ENCODE results near the gene RASGRF1. TPM values are rescaled to one million over a fixed set of nuclear protein-coding genes. Genes with fewer than 3 reads are reported as not detected.

RASGRF1 gene
- total RNA-seq, 5 donors from 2014 or later (not counting 1 experiment from before 2014, with no cell fraction given): 0.09 to 0.49 (median 0.22) TPM; not detected in 2

DNA sequence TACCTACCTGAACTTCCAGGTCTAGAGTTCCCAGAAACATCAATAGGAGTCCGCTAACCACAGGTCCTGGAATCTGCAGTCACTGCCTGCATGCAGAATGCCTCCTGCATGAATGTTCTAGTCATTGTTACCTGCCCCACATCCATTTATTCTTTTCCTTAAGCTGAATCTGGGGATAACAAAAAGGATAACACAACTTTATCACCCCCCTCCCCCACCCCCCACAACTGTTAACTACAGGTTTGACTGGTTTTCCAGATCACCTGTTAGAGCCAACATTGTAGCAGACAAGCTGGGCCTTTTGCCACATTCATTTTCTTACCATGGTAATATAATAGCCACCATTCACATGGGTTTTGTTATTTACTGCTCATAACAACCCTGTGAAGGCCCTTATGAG is 141.1 kb downstream of the RASGRF1 start:
- ChIA-PET POLR2A (interaction anchor here in 1 of 2 donors (0.7 to 0.8 kb wide), 2 partner anchors 18 to 1143 kb away, joined by 3 read pairs; no protein-coding TSS in a partner anchor), CTCF (no interaction called here)
- peaks cover 5 to 13% (median 13%) of the 10 kb centered on the region in 3 donors for H3K4me1 Mint-ChIP-seq
- H3K4me1 ChIP-seq (ENCODE audit: control insufficient read depth in 1 of 2, extremely low read depth in 1 of 2, insufficient read depth in 2 of 2, low read length in 2 of 2): peaks cover 0 to 18% of the 10 kb centered on the region in 2 experiments
- no peaks in the 10 kb centered on the region for H3K9me3 ChIP-seq
- H3K36me3 Mint-ChIP-seq: no peaks in the 10 kb centered on the region
- H3K36me3 ChIP-seq (ENCODE audit: control insufficient read depth in 2 of 2, extremely low read depth in 1 of 2, insufficient read depth in 1 of 2, low read length in 1 of 2): no peaks in the 10 kb centered on the region
- no peak overlapping the region for H3K27ac Mint-ChIP-seq
- H3K27me3 Mint-ChIP-seq: peaks cover 0 to 2% of the 10 kb centered on the region in 2 donors
- H3K27me3 ChIP-seq (replicated peaks in 1 of 2; ENCODE audit: control insufficient read depth in 2 of 2, extremely low read depth in 1 of 2, insufficient read depth in 2 of 2, low read length in 1 of 2): peaks cover 0 to 16% of the 10 kb centered on the region in 2 experiments
- DNase-seq (no peak), ATAC-seq (replicated peaks in 1 of 4) (no peak)
- no peak overlapping the region for H3K4me3 ChIP-seq (ENCODE audit: control insufficient read depth in 1 of 2, extremely low read depth in 1 of 2, low read length in 1 of 2)
- no CpG with 5 or more reads among the region's 1 CpG for WGBS (ENCODE audit: insufficient coverage)
- no peak overlapping the region for H3K27ac ChIP-seq (ENCODE audit: low read length)
- no peak overlapping the region for H3K4me3 Mint-ChIP-seq
- H3K9me3 Mint-ChIP-seq: no peaks in the 10 kb centered on the region

GRCh38 chr15:78947506-78947905 is 143.1 kb downstream of the RASGRF1 start:
- 94% methylated on average over 2 of the region's 5 CpGs for WGBS (ENCODE audit: insufficient coverage)
- Histone ChIP-seq H3K36me3 (ENCODE audit: control insufficient read depth in 2 of 2, extremely low read depth in 1 of 2, insufficient read depth in 1 of 2, low read length in 1 of 2) (no peaks in the 10 kb centered on the region), H3K27me3 (replicated peaks in 1 of 2; ENCODE audit: control insufficient read depth in 2 of 2, extremely low read depth in 1 of 2, insufficient read depth in 2 of 2, low read length in 1 of 2) (peaks cover 2 to 25% of the 10 kb centered on the region in 2 experiments), H3K27ac (ENCODE audit: low read length) (no peak overlapping the region), H3K9me3 (no peaks in the 10 kb centered on the region), H3K4me3 (ENCODE audit: control insufficient read depth in 1 of 2, extremely low read depth in 1 of 2, low read length in 1 of 2) (no peak overlapping the region), H3K4me1 (ENCODE audit: control insufficient read depth in 1 of 2, extremely low read depth in 1 of 2, insufficient read depth in 2 of 2, low read length in 2 of 2) (peaks cover 0 to 26% of the 10 kb centered on the region in 2 experiments)
- no peak overlapping the region for H3K27ac Mint-ChIP-seq
- H3K4me1 Mint-ChIP-seq: peaks cover 5 to 25% (median 14%) of the 10 kb centered on the region in 3 donors
- ATAC-seq (replicated peaks in 1 of 4) (no peak), DNase-seq (no peak)
- ChIA-PET CTCF (no interaction called here), POLR2A (no interaction called here)
- no peaks in the 10 kb centered on the region for H3K9me3 Mint-ChIP-seq
- peaks cover 2 to 4% of the 10 kb centered on the region in 2 donors for H3K27me3 Mint-ChIP-seq
- H3K36me3 Mint-ChIP-seq: no peaks in the 10 kb centered on the region
- peak overlapping the region in 1 of 3 donors; percentile 49 for H3K4me3 Mint-ChIP-seq

DNA sequence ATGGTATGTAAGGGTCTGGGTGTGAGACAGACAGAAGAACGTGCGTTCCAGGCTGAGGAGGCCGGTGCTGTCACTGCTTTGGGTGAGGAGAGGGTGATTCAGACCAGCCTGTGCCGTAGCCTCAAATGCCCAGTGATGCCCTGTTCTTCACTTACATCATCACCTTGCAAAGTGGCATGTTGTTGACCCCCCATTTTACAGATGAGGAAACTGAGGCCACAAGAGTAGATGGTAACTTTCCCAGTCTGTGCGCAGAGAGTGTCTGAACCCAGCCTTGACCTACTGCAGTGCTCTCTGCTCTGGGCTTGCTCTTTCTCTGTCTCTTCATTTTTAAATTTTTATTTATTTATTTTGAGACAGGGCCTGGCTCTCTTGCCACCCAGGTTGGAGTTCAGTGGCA is 144.1 kb downstream of the RASGRF1 start:
- ATAC-seq (replicated peaks in 1 of 4) (no peak), DNase-seq (no peak)
- Mint-ChIP-seq H3K27ac (no peak overlapping the region), H3K36me3 (no peaks in the 10 kb centered on the region), H3K27me3 (peaks cover 4% of the 10 kb centered on the region in 2 donors), H3K4me1 (peaks cover 2 to 20% (median 10%) of the 10 kb centered on the region in 3 donors), H3K4me3 (peak overlapping the region; percentile 34 to 50 (median 49)), H3K9me3 (no peaks in the 10 kb centered on the region)
- peaks cover 0 to 22% of the 10 kb centered on the region in 2 experiments for H3K4me1 ChIP-seq (ENCODE audit: control insufficient read depth in 1 of 2, extremely low read depth in 1 of 2, insufficient read depth in 2 of 2, low read length in 2 of 2)
- H3K9me3 ChIP-seq: no peaks in the 10 kb centered on the region
- H3K4me3 ChIP-seq (ENCODE audit: control insufficient read depth in 1 of 2, extremely low read depth in 1 of 2, low read length in 1 of 2): no peak overlapping the region
- WGBS (ENCODE audit: insufficient coverage): 94% methylated on average over 3 of the region's 5 CpGs
- H3K36me3 ChIP-seq (ENCODE audit: control insufficient read depth in 2 of 2, extremely low read depth in 1 of 2, insufficient read depth in 1 of 2, low read length in 1 of 2): no peaks in the 10 kb centered on the region
- ChIA-PET POLR2A (no interaction called here), CTCF (interaction anchor here in 1 of 2 donors (0.8 kb wide), 1 partner anchor 244 kb away, joined by 3 read pairs; no protein-coding TSS in a partner anchor)
- H3K27me3 ChIP-seq (replicated peaks in 1 of 2; ENCODE audit: control insufficient read depth in 2 of 2, extremely low read depth in 1 of 2, insufficient read depth in 2 of 2, low read length in 1 of 2): peaks cover 2 to 25% of the 10 kb centered on the region in 2 experiments
- no peak overlapping the region for H3K27ac ChIP-seq (ENCODE audit: low read length)

GRCh38 chr15:78944669-78945407 is 145.7 kb downstream of the RASGRF1 start, which contains the start of gene CTSH:
Gene CTSH, minus strand, starts transcription at chr15:78945046. Its CDS starts 65 bp downstream, at chr15:78944981.
- H3K27ac ChIP-seq (ENCODE audit: low read length): peak within 1 kb of the TSS; percentile 51
- CTCF ChIA-PET: no interaction called here

DNA sequence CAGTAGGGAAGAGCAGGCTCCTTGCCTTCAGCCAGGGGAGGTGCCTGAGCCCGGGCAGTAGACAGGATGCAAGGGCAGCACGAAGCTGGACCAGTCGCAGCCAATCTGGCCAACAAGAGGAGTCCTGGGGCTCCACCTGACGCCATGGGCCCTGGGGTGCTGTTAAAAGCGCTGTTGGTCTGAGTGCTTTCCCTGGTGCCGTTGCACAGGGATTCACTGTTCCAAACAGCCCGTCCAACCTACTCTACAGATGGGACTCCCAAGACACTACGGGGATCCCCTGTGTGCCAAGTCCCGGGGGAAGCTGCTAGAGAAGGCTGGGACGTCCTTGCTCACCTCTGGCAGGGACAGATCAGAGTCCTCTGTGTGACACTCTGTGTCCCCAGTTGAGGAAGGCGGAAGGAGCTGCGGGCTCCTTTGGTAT is 146.4 kb downstream of the RASGRF1 start:
- CTCF ChIA-PET: interaction anchor here in 1 of 2 donors (0.5 kb wide), 1 partner anchor 47 kb away, joined by 3 read pairs; no protein-coding TSS in a partner anchor
- POLR2A ChIA-PET: interaction anchor here in 1 of 2 donors (0.5 kb wide), 1 partner anchor 64 kb away, joined by 8 read pairs; no protein-coding TSS in a partner anchor
- peak overlapping the region; percentile 60 to 64 for H3K4me3 ChIP-seq (ENCODE audit: control insufficient read depth in 1 of 2, extremely low read depth in 1 of 2, low read length in 1 of 2)
- peaks cover 2 to 25% of the 10 kb centered on the region in 2 experiments for H3K27me3 ChIP-seq (replicated peaks in 1 of 2; ENCODE audit: control insufficient read depth in 2 of 2, extremely low read depth in 1 of 2, insufficient read depth in 2 of 2, low read length in 1 of 2)
- Mint-ChIP-seq H3K27ac (no peak overlapping the region), H3K27me3 (peaks cover 4 to 5% of the 10 kb centered on the region in 2 donors), H3K9me3 (no peaks in the 10 kb centered on the region), H3K4me1 (peaks cover 2 to 22% (median 7%) of the 10 kb centered on the region in 3 donors), H3K36me3 (no peaks in the 10 kb centered on the region), H3K4me3 (peak overlapping the region; percentile 68 to 80 (median 73))
- peaks cover 2 to 26% of the 10 kb centered on the region in 2 experiments for H3K4me1 ChIP-seq (ENCODE audit: control insufficient read depth in 1 of 2, extremely low read depth in 1 of 2, insufficient read depth in 2 of 2, low read length in 2 of 2)
- whole genome bisulfite sequencing (ENCODE audit: insufficient coverage): 51% methylated on average over 9 of the region's 12 CpGs
- no peaks in the 10 kb centered on the region for H3K36me3 ChIP-seq (ENCODE audit: control insufficient read depth in 2 of 2, extremely low read depth in 1 of 2, insufficient read depth in 1 of 2, low read length in 1 of 2)
- no peaks in the 10 kb centered on the region for H3K9me3 ChIP-seq
- ATAC-seq (replicated peaks in 1 of 4) (peak in 3 of 4 experiments; percentile 6 to 18 (median 13)), DNase-seq (peak in 1 of 35 experiments; percentile 7)
- H3K27ac ChIP-seq (ENCODE audit: low read length): peak overlapping the region; percentile 51

More at GRCh38 chr15:78944669-78945407, 145.7 kb downstream of the RASGRF1 start, which contains the start of gene CTSH:
- peak within 1 kb of the TSS in 1 of 2 donors; percentile 59 for H3K27ac Mint-ChIP-seq
- POLR2A ChIA-PET: interaction anchor here in 1 of 2 donors (0.5 kb wide), 1 partner anchor 65 kb away, joined by 8 read pairs; no protein-coding TSS in a partner anchor
- H3K9me3 Mint-ChIP-seq: no peaks in the 10 kb centered on the region
- H3K36me3 ChIP-seq (ENCODE audit: control insufficient read depth in 2 of 2, extremely low read depth in 1 of 2, insufficient read depth in 1 of 2, low read length in 1 of 2): no peaks in the 10 kb centered on the region
- peaks cover 0 to 16% (median 4%) of the 10 kb centered on the region in 3 donors for H3K4me1 Mint-ChIP-seq
- H3K9me3 ChIP-seq: no peaks in the 10 kb centered on the region
- H3K27me3 ChIP-seq (replicated peaks in 1 of 2; ENCODE audit: control insufficient read depth in 2 of 2, extremely low read depth in 1 of 2, insufficient read depth in 2 of 2, low read length in 1 of 2): peaks cover 2 to 25% of the 10 kb centered on the region in 2 experiments
- H3K4me3 ChIP-seq (ENCODE audit: control insufficient read depth in 1 of 2, extremely low read depth in 1 of 2, low read length in 1 of 2): peak within 1 kb of the TSS; percentile 60 to 64
- WGBS (ENCODE audit: insufficient coverage): 4% methylated on average over 55 of the region's 71 CpGs
- ATAC-seq (replicated peaks in 1 of 4): peak; percentile 89 to 94 (median 92)
- no peaks in the 10 kb centered on the region for H3K36me3 Mint-ChIP-seq
- H3K4me3 Mint-ChIP-seq: peak within 1 kb of the TSS; percentile 68 to 80 (median 73)
- H3K27me3 Mint-ChIP-seq: peaks cover 4% of the 10 kb centered on the region in 2 donors
- H3K4me1 ChIP-seq (ENCODE audit: control insufficient read depth in 1 of 2, extremely low read depth in 1 of 2, insufficient read depth in 2 of 2, low read length in 2 of 2): peaks cover 0 to 20% of the 10 kb centered on the region in 2 experiments
- DNase-seq: peak; percentile 22 to 87 (median 61)

- DNase-seq: no peak
- peaks cover 2 to 26% of the 10 kb centered on the region in 2 experiments for H3K4me1 ChIP-seq (ENCODE audit: control insufficient read depth in 1 of 2, extremely low read depth in 1 of 2, insufficient read depth in 2 of 2, low read length in 2 of 2)
- H3K27ac Mint-ChIP-seq: peak overlapping the region in 1 of 2 donors; percentile 59
- H3K4me1 Mint-ChIP-seq: peaks cover 4 to 27% (median 11%) of the 10 kb centered on the region in 3 donors
- peaks cover 2 to 25% of the 10 kb centered on the region in 2 experiments for H3K27me3 ChIP-seq (replicated peaks in 1 of 2; ENCODE audit: control insufficient read depth in 2 of 2, extremely low read depth in 1 of 2, insufficient read depth in 2 of 2, low read length in 1 of 2)
- H3K9me3 Mint-ChIP-seq: no peaks in the 10 kb centered on the region
- H3K4me3 ChIP-seq (ENCODE audit: control insufficient read depth in 1 of 2, extremely low read depth in 1 of 2, low read length in 1 of 2): peak overlapping the region in 1 of 2 donors; percentile 60
- ChIA-PET POLR2A (no interaction called here), CTCF (interaction anchor here in 1 of 2 donors (0.5 kb wide), 1 partner anchor 46 kb away, joined by 3 read pairs; no protein-coding TSS in a partner anchor)
- WGBS (ENCODE audit: insufficient coverage): 69% methylated on average over 2 of the region's 7 CpGs
- ATAC-seq (replicated peaks in 1 of 4): no peak
- H3K36me3 Mint-ChIP-seq: no peaks in the 10 kb centered on the region
- H3K27ac ChIP-seq (ENCODE audit: low read length): no peak overlapping the region
- no peaks in the 10 kb centered on the region for H3K9me3 ChIP-seq
- H3K4me3 Mint-ChIP-seq: peak overlapping the region; percentile 68 to 80 (median 73)
- H3K36me3 ChIP-seq (ENCODE audit: control insufficient read depth in 2 of 2, extremely low read depth in 1 of 2, insufficient read depth in 1 of 2, low read length in 1 of 2): no peaks in the 10 kb centered on the region
- H3K27me3 Mint-ChIP-seq: peaks cover 4 to 8% of the 10 kb centered on the region in 2 donors
Observed at GRCh38 chr15:78943692-78944091, 146.9 kb downstream of the RASGRF1 start.
